ENCODE data around the gene FAM83F. TPM values are rescaled to one million over a fixed set of nuclear protein-coding genes. Genes with fewer than 3 reads are reported as not detected.

The FAM83F gene
- total RNA-seq, 1 donor from 2014 or later: 33.0 TPM

DNA sequence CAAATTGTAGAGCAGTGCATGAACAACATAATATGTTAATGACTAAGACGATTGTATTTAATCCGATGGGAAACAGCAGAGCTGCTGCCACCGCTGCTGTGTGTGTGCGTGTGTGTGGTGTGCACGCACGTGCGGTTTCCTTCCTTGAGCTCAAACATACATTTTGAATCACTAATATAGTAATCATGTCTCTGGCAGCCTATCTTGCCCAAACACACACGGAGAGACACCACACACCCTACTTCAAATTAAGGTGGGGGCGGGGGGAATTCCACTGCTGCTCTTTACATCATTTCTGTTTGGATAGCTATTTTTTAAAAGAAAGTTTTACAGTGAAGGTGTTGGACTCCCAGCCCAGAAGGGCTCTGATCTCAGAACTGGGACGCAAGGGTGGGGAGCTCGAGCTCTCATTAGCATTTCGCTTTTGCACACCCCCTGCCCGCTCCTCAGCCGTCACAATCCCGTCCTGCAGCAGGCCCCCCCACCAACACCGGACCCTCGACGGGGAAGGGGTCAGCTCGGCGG lies 651 bp upstream of the FAM83F start:
- no peak for DNase-seq (ENCODE audit: low spot score)

DNA sequence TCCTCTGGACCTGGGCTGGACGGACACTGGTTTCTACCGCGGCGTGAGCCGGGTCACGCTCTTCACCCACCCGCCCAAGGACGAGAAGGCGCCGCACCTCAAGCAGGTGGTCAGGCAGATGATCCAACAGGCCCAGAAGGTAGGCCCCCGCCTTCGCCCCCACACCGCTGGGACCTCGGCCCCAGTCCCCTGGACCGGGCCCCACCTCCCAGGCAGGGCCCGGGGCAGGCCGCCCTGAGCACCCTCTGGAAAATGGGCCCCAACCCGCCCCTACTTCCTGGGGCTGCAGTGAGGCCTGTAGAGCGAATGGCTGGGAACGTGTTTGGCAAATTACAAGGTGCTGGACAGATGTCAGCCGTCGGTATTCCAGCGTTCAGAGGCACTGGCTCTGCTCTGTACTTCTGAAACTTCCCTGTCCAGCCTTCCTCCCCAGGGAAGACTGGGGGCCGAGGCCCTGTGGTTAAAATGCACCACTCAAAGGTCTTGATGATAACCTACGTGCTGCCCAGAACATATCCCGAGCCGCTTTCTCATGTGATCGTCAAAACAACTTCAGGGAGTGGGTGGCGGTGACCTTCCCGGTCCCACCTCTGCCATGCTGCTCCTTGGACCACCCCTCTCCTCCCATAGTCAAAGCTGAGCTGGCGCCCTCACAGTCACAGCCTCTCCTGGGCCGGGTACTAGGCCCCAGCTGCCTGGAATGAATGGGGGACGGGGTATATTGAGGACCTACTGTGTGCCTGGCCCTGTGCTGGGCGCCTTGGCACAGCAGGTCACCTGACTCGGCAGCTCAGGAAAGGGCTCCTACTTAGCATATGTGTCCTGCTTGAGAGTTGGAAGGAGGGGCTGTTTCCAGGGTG lies 869 bp downstream of the FAM83F start:
- no peak for DNase-seq (ENCODE audit: low spot score)

DNA sequence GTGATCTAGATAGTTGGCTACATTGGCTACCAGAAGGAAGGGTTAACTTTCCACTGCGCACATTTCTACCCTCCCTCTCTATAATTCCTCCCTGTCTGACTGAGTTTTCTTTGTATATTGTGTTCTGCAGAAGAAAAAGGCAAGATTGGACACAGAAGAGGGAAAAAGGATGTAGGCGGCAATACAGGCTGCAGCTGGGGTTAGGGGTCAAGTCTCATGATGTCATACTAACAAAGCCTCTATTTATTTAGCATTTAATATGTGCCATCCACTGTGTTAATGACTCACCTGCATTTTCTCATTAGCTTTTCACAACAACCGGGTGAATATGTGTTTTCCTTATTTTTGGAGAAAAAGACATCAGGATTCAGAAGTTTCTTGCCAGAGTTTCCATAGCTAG lies 2.0 kb downstream of the FAM83F start:
- no peak for DNase-seq (ENCODE audit: low spot score)

DNA sequence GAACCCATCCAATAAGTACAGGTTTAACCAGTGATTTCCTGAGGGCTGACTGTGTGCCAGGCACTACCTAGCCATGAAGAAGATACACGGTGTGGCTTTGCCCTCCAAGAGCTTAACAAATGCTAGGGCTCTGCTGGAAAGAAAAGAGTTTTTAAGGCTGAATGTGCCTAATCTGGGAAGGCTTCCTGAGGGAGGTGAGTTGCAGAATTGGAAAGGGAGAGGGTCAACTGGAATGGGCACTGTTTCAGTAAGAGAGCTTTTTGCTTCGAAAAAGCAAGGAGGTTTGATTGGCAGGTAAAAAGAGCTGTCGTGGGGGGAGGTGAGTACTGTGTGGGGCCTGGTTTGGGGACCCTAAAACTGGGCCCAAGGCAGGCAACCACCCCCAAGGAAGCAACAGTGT lies 2.7 kb downstream of the FAM83F start:
- DNase-seq (ENCODE audit: low spot score): no peak

DNA sequence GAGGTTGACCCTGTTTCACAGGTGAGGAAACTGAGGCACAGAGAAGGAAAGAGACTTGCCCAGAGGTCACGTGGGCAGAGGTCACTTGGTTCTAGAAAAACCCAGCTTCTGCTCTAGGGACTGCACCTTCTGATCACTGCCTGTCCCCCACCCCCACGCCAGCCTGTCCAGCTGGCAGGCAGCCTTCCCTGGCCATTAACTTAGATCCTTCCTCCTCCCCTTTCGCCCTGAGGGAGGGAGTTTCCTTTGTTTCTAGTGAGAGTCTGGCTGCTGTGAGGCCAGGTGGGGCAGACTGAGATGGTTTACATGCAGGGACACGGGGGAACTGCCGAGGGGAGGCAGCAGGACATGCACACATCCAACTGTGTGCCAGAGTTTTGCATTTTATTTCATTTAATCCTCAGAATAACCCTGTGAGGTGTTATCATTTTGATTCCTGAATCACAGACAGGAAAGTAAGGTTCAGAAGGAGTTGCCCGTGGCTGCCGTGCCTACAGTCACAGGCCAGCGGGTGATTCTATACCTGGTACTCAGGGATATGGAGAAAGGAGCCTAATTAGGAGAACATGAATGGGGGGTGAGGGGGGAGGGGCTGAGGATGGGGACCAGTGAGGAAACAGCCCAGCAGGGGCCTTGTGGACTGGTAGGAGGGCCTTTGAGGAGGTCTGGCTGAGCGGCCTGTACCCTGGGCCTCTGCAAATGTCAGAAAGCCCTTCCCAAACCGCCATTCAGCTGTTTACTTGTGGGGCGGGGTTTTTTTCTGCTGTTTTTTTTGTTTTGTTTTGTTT lies 3.4 kb downstream of the FAM83F start:
- DNase-seq (ENCODE audit: low spot score): no peak

DNA sequence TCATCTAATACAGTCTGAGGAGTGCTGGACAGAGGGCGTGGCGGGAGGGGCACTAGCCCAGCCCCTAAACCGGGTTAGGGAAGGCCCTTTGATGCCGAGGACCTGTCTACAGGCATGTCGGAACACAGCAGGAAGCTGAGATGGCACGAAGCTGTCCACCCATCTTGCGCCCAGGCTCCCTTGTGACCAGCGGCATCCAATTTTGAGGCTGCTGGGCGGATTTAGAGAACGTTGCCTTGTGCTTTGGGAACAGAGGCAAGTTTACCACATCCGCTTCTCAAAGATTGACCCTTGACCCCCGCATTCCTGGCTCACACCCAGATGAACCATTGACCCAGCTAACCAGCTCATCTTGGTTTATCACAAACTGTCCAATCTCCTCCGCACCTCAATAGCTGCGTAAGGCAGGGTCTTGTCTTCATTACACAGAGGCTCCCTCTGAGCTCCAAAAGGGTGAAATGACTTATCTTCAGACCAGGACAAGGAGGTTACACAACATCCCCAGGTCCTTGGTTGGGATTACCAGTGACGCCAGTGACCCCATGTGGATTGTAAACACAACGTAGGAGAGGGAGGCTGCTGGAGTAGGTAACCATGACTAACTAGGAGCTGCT lies 4.5 kb downstream of the FAM83F start:
- DNase-seq (ENCODE audit: low spot score): no peak

DNA sequence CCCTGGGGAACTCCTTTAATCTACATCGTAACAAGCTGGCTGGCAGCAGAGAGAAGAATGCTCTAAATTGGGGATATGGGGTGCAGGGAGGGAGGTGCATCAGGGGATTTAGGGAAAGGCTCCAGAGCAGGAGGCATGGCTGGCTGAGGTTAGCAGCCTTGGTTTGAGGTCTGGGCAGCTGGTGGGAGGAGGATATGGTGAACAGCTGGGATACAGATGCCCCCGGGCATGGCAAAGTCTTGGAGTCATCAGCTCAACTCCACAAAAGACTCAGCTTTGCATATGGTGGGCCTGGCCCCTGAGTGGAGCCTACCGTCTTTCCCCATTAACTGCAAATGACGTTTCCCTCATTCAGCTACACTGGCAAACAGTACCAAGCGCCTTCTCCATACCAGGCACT lies 5.4 kb downstream of the FAM83F start:
- DNase-seq (ENCODE audit: low spot score): no peak

DNA sequence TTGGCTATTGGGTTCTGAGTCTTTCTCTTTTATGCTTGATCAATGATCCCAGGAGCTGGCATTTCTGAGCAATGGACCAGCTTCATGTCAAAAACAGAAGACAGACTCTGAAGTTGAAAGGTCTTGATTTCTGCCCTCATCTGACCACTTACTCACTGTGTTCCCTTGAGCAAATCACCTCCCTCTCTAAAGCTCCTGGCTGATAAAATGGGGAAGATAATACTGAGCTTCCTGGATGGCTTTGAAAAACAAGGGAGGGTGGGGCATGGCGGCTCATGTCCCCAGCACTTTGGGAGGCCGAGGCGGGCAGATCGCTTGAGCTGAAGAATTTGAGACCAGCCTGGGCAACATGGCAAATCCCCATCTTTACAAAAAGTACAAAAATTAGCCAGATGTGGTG lies 6.4 kb downstream of the FAM83F start:
- DNase-seq (ENCODE audit: low spot score): no peak

DNA sequence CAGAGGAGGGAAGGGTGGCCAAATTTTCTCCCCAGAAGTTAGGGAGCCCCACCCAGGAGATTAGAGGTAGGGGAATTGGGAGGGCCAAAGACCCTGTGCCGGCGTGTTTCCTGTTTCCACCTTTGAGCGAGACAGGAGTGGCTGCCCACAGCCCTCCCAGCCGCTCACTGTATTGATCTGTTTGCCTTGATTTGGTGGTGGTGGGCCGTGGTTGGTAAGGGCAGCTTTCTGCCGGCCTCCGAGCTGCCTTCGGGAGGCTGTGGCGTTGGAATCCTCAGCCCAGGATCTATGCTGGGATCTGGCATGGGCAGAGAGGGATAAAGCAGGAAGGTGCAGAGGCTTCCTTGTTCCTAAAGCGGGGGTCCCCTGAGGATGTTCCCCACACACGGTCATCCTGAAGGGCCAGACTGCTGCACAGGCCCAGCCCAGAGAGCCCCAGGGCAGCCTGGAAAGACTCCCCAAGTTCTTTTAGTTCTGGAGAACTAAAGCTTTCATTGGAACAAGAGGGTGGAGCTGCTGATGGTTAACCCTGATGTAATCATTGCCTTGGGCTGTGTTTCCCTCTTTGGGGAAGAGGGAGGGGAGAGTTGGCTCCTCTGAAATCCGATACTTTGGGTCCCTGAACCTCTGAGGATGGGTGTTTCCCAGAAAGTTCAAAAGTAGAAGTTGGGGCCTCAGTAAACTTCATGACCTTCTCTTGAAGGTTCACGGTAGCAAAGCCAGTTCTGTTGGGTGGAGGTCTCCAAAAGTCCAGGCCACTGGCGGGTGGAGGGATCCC lies 7.2 kb downstream of the FAM83F start:
- no peak for DNase-seq (ENCODE audit: low spot score)

DNA sequence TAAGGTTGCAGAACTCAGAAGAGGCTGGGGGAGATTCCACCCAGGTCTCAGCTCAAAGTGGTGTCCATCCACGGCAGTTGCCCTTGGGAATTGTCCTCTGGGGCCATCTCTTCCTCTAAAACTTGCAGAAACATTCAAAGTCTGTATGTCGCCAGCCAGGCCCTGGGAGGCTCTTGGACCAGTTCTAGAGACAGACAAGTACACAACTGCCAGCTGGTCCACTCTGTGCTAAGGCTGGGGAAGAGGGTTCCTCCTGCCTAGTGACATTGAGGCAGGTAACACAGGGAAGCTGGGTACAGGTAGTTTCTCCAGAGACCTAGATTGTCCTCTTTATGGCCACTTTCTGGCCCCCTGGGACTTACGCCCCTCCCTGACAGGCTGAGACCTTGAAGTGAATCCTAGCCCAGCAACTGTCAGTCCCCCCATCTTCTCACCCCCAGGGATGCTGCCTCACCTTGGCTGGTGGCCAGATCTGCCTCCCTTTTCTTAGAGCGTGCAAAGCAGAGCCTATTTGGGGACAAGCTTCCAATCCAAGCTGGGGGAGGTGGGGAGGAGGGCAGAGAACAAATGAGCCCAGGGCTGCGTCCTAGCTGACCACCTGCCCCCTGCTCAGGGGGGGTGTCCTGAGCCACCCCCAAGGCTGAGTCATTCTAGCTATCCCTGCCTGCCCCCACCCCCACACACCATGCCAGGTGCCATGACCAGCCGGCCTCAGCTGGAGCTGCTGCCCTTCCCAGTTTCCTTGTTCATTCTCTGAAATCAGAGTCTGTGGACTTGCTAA lies 8.4 kb downstream of the FAM83F start:
- DNase-seq (ENCODE audit: low spot score): no peak

DNA sequence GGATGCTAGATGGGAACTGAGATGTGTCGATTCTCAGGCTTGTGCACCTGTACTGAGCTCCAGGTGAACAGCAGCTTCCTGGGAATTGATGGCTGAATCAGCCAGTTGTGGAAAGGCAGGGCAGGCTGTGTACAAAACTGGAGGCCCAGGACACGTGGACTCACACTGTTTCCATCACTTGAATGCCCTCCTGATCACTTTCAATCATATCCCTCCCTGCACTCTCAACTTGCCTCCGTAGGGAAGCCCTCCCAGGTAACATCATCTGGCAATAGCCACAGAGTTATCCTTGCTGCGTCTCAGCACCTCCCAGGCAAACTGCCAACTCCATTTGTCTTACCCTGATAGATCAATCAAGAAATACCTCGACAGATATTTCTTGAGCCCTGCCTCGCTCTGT lies 10.1 kb downstream of the FAM83F start:
- DNase-seq (ENCODE audit: low spot score): no peak

DNA sequence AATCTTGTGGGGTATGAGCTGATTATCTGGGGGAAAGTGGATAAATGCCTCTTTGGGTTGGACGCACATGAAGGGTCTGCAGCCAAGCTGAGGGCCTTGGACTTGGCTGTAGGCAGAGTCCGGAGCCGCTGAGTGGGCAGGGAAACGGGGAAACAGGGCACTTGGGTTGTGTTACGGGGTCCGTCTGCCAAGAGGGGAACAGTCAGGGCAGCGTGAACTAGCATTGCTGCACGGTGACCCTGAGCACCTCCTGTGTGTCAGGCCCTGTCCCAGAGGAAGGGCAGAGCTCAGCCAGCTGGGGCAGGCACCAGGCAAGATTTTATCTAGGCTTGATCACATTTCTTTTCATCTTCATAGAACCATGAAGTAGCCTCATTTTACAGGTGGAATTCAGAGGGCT lies 11.9 kb downstream of the FAM83F start:
- DNase-seq (ENCODE audit: low spot score): no peak

DNA sequence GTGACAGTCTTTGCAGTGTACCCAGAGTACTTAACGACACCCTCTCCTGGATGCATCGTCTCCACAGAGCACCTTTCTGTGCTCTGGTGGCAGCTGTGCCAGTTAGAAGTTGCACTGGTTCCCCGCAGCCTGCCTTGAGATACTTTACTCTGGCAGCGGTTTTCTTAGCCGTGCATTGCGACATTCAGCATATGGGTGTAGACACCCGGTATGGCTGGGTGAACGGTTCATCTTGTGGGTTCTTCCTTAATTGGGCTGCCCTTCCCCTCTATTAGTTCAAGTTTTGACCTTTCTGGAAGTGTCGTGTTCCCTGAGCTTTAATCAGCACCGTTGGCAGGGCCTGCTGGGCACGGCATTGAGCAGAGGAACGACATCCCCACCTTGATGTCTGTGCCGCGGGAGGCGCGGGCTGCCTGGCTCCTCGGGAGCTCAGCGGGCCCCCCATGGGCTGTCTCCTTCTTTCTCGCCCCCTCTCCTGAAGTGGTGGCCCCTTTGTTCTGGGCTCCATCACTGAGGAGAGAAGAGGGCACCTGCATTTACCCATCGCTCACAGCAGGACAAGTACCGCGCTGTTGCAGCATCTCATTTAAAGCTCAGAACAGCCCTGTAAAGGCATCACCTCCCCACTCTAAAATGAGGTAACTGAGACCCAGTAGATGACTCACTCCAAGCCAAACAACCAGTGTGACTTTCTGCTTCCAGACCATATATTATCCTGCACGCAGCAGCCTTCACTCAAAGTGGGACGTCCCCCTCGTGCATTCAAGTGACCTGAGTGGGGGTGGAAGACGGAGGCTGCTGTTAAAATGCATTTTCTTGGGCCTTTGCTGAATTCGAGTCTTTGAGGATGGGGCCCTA lies 13.3 kb downstream of the FAM83F start:
- DNase-seq (ENCODE audit: low spot score): no peak

DNA sequence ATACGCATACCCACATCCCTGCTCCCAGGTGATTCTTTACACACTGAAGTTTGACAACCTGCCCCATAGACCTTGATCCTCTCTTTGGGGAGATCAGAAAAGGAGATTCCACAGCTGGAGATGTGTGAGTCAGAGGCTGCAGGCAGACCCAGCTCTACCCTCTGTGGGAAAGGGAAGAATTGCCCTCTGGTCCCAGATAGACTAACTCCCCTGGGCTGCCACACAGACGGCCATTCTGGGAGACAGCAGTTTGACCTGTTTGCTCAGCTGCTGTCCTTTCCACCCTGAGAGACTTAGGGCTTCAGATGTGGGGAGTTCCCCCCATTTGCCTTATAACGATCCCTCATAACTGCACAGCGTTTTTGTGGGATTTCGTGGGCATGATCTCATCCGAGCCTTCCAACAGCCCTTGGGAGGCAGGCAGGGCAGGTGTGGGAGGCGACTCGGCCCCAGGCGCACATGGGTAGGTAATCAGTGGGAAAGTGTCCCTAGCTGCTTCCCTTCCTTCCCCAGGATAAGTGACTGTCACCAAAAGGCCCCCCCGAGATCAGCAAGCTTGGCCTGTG lies 14.1 kb downstream of the FAM83F start:
- DNase-seq (ENCODE audit: low spot score): no peak

DNA sequence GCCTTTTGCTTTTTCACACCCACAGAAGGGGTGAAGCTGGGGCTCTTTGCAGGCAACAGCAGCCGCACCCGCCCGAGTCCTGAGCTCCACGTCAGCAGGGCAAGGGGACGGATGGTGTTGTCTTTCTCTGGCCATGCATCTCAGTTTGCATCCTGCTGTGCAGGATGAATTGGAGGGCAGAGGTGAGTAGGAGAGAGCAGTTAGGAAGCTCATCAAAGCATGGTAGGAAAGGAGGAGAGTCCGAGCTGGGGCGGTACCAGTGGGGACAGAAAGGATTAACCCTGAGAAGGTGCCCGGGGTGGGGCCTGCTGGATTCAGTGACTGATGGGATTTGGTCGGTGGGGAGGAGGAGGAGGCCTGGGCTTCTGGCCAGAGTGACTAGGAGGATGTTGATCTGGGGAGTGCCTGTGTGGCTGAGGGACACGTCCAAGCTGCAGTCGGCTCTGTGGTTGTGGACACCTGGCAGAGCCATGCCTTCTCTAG lies 14.6 kb downstream of the FAM83F start:
- DNase-seq (ENCODE audit: low spot score): no peak

DNA sequence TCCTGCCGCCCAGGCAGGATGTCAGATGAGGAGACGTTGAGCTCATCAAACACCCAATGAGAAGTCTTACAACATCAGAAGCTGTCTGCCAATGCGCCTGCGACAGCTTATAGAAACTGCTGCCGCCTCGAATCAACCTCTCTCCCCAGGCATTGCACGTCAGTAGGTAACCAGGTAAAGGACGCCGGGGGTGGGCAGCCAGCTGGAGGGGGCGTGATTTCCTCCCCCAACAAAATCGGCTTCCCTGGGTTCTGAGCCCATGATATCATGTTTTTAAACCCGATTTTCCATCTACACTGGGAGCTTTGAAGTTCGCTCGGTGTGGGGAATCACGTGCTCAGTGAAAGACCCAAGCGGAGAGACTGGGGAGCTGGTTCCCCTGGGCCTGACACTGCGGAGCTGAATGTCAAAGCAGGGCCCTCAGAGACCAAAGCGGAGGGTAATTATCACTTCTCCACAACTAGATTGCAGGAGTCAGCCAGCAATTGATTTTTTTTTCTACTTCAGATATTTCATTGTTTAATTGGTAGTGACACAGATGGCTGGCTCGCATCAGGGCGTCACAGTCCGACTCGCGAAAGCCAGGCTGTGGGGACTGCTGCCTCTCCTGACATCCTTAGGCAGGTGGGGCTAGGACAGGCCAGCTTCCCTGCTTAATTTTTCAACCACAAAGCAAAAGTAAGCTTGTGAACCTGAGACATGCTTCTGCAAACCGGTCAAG lies 15.4 kb downstream of the FAM83F start:
- DNase-seq (ENCODE audit: low spot score): no peak

DNA sequence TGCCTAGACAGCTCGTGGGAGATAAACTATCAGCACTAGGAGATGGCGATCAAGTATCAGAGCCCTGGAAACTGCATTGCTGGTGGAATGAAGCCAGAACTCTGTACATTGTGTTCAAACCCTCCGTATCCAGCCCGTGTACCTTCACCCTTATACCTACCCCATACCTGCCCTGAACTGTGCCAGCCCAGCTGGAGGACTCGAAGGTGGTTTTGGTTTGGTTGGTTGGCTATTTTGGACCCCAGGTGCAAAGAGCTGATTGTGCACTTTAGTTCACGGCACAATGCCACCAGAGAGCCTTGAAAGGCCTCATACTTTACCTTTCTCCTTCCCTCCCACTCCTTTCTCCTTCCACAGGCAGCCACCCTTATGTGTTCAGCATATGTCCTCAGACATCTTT lies 16.0 kb downstream of the FAM83F start:
- no peak for DNase-seq (ENCODE audit: low spot score)

DNA sequence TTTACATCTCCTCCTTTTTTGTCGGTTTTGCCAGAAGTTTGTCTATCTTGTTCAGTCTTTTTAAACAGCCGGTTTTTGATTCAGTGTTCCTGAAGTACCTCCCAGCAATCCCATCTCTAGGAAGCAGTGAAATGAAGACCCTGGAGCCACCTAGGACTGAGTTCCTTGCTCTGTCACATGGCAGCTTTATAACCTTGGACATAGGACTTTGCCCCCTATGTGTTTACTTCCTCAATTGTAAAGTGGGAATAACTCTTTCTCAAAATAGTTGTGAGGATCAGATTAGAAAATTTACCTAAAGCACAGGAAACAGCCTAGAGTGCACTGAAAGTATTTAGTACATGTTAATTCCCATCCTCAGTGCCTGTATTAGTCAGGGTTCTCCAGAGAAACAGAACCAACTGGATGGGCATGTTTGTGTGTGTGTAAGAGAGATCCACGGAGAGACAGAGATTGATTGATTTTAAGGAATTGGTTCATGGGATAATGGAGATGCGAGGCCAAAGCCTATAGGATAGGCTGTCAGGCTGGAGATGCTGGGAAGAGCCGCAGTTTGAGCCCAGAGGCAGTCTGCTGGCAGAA lies 20.0 kb downstream of the FAM83F start:
- DNase-seq (ENCODE audit: low spot score): no peak
